ENCODE data around the gene FAM171A1. TPM values are rescaled to one million over a fixed set of nuclear protein-coding genes. Genes with fewer than 3 reads are reported as not detected.

Gene FAM171A1
- total and polyA plus RNA-seq, 2 of the 13 experiments (the other 11 are each of a cell fraction or from before 2014, with no cell fraction given): 21.5 to 34.7 TPM

GRCh38 chr10:15325243-15325943 lies 45.7 kb downstream of the FAM171A1 start (continued):
- TF ChIP-seq ZNF574 (CRISPR knock-in tag; IDR thresholded peaks at IDR 0.05) (no peak), ZNF775 (CRISPR knock-in tag; IDR thresholded peaks at IDR 0.05; ENCODE audit: borderline replicate concordance) (no peak), HNRNPH1 (optimal IDR thresholded peaks at IDR 0.05; ENCODE audit: low read depth, low read length) (no peak), RERE (CRISPR knock-in tag; IDR thresholded peaks at IDR 0.05; ENCODE audit: low read depth) (no peak), SMAD1 (CRISPR knock-in tag; IDR thresholded peaks at IDR 0.05; ENCODE audit: borderline replicate concordance, low read depth) (no peak), ELF4 (CRISPR knock-in tag; IDR thresholded peaks at IDR 0.05; ENCODE audit: borderline replicate concordance) (no peak), AGO1 (IDR thresholded peaks at IDR 0.05; ENCODE audit: low read depth, low read length, poor library complexity, severe bottlenecking) (no peak), ZNF609 (CRISPR knock-in tag; IDR thresholded peaks at IDR 0.05; ENCODE audit: borderline replicate concordance) (no peak), MTF1 (CRISPR knock-in tag; IDR thresholded peaks at IDR 0.05) (no peak), U2AF1 (optimal IDR thresholded peaks at IDR 0.05; ENCODE audit: low read depth, low read length) (no peak)
